HG02763 (cell line): Measurements from ENCODE around the gene ACTL10.
A peak's percentile ranks its signal among the peaks of the same experiment; 100 is the strongest.

Experiments used
- ATAC-seq: cut with Tn5 transposase; IDR thresholded peaks from one replicate; pipeline ENCODE4 v1.9.1; 2021; ENCODE audit warnings: mild to moderate bottlenecking, moderate library complexity; ENCODE audit not compliant: unreplicated experiment

ACTL10 gene

GRCh38 chr20:33676121-33676520 lies 9.4 kb downstream of the ACTL10 start:
- ATAC-seq, result no peak

DNA sequence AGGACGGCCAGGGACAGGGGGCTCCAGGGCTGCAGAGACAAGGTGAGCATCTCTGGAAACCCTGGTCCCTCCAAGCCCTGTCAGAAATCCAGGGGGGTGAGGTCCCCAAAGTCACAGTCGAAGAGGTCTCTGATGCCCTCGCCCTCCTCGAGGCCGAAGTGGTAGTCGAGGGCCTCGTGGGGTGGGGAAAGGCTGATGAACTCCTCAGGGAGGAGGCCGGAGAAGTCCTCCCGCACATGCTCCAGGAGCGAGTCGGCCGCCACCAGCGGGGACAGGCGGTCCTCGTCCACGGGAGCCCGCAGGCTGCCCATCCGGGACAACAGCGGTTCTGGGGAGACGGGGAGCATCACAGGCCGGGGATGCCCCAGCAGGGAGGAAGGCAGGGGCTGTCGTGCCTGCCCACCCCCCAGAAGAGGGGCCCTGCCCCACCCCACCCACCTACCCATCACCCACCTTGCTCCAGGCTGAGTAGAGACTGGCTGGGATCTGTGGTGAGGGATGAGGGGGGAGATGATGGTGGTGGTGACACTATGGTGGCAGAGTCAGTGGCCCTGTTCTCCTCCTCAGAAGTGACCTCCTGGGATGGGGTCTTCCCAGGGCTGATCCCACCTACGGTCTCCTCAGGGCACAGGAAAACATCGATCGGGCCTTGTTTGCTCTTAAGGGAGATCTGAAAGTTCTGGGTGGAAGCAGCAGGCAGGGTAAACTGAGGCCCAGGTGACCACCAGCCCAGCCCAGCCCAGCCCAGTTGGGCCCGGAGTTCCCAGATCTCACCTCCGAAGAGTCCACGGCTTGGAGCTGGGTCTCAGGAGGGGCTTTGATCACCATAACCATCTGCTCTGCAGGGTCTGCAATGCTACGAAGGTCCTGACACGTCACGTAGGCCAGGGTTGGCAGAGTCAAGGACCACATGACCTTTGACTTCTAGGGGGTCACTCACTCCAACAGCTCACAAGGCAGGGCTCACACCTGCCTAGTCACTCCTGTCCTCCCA lies 10.2 kb downstream of the ACTL10 start:
- no peak for ATAC-seq

- ATAC-seq, result no peak
Observed at GRCh38 chr20:33677991-33678702, 11.4 kb downstream of the ACTL10 start.

DNA sequence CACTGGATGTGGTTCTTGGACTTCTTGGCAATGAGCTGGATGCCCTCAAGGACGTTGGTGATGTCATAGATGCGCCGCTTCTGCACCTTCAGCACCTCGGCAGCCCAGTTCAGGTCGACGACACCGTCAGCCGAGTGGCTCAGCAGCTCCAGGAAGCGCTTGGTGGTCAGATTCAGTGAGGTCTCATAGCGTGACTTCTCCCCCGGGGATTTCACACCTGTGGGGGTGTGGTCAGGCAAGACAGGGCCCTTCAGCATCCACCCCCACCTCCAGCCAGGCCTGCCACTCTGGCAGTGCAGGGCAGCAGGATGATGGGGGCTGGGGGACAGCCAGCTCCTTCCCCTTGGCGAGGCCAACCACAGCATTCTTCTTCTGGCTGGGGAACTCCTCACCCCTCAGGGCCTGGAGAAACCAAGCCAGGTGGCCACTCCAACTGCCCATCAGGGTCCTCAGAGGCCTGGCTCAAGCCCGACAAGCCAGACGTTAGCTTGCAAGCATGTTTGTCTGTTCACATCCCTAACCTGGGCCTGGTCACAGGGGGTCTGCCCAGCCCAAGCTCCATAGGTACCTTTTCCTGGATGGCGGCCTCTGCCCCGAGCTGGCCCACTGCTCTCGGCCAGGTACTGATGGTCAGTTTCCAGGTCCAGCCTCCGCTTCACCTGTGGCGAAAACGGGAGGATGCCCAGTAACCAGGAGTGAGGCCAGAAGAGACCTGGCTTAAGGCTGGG lies 13.2 kb downstream of the ACTL10 start:
- ATAC-seq, result peak; percentile 49

DNA sequence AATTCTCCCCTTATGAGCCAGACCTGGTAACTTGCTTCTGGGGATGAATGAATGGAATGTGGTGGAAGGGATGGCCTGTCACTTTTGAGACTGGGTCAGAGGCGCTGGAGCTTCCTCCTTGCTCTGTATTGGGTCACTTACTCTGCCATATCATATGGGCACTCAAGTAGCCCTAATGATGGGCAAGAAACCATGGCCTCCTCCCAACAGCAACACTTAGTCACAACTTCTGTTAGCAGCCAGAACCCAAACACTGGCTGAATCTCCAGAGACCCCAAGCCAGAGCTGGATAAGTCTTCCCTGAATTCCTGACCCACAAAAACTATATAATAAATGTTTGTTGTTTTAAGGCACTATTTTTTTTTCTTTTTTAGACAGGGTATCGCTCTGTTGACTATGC lies 13.9 kb downstream of the ACTL10 start:
- ATAC-seq, result no peak

- ATAC-seq, result no peak
Observed at GRCh38 chr20:33681288-33681687, 14.5 kb downstream of the ACTL10 start.

- ATAC-seq, result no peak
Observed at GRCh38 chr20:33681728-33682353, 15.1 kb downstream of the ACTL10 start.

DNA sequence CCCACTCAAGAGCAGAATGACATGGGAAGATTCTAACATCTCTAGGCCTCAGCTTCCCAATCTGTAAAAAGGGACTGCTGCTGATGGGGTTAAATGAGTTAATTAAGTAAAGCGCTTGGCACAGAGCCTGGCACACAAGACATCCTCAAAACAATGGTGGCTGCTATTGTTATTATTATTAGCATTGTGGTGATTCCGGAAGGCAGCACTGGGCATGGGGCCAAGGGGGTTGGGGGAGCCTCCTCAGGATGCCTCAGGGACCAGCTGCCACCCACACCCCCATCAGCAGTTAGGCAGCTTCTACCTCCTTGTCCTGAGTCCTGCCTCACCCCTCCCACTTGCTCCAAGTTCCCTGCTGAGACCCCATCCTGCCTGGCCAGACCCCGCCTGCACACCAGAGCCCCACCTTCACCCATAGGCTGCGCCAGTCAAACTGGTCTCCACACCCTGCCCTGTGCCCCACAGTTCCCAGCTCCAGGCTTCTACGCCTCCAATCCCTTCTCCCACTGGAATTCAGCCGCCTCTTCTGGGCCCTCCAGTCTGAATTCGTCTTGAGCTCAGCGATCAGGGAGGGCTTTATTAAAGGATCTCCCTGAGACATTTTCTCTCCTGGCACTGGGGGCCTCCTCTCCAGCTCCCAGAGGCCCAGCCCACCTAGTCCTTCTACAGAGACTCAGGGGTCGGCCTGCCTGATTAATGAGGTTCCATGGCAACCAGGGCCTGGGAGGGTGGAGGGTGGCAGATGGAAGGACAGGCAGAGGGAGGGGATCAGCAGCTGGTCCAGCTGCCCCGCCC lies 18.0 kb downstream of the ACTL10 start:
- ATAC-seq, result no peak

- peak; percentile 27 for ATAC-seq
Observed at GRCh38 chr20:33685328-33686099, 18.8 kb downstream of the ACTL10 start.

DNA sequence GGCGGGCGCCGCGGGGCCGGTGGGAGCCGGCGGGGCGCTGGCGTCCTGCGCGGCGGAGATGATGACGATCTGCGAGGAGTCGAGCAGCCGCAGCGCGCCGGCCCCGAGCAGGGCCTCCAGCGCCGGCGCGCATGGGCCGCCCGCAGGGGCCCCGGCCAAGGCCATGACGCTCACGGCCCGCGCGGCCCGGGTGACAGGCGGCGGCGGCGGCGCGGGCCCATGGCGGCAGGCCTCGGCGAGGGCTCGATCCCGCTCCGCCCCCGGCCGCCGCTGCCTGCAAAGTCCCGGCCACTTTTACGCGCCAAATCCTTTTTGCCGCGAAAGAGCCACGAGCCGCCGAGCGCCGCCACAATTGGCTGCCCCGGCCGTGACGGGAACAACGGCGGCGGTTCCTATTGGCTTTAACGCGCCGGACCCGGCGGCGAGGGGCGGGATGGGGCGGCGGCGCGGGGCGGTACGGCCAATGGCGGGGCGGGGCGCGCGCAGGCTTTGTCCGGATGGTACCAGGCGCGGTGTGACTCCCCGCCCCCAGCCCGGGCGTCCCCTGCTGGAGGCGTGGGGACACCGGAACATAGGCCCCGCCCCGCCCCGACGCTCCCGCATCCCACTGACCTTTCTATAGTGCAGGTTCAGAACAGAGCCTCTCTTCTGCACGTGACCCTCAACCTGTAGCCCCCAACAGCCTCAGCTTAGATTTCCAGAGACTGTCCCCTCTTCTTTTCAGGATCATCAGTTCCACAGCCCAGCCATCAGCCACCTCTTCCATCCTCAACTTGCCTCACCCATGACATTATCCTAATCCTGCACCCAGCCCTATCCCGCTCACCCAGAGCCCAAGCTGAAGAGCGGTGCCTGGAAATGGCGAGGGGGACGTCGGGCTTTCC lies 19.6 kb downstream of the ACTL10 start, which contains the start of gene E2F1:
Gene E2F1 (minus strand): TSS at position 286 of the 884 bp plus-strand sequence. CDS start 121 bp downstream, at position 165.
- peak; percentile 85 for ATAC-seq

- no peak for ATAC-seq
Observed at GRCh38 chr20:33686984-33687366, 20.2 kb downstream of the ACTL10 start.

GRCh38 chr20:33687370-33687915 lies 20.7 kb downstream of the ACTL10 start:
- ATAC-seq, result no peak

DNA sequence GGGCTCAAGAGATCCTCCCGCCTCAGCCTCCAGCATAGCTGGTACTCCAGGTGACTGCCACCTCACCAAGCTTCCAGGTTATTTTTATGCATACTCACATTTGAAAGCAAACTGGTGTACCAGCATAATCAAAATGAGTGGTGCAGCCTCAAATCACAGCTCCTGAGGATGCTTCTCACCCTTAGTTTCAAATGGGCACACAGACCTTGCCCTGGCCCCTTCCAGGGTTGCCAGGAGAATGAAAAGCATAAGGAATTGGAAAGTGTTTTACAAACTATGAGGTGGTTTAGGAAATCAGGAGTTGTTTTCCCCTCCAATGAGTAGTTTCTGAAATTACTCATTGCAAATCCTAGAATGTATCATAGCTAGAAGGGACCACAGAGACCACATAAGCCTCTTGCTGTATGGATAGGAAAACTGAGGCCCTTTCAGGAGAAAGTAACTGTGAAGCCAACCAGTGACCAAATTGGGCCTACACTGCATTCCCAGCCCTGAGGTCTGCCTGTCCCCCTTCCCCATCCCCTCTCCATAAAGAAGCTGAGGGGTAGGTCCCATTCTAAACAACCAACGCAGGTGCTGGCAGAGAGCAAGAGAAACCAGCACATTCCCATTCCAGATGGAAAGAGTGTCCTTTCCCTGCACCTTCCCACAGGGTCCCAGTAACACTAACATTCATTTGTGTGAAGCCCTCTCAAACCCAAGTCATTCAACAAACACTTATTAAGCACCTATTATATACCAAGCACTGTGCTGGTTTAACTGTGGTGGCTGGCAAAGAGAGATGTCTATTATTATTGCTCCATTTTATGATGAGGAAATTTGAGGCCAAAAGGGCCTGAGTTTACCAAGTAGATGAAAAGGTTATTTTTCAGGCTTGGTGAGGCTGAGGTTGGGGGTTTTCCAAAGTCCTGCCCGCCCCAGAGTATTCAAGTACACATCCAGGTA lies 21.5 kb downstream of the ACTL10 start:
- no peak for ATAC-seq

- no peak for ATAC-seq
Observed at GRCh38 chr20:33688938-33689424, 22.2 kb downstream of the ACTL10 start.

GRCh38 chr20:33689493-33689892 lies 22.8 kb downstream of the ACTL10 start:
- no peak for ATAC-seq

DNA sequence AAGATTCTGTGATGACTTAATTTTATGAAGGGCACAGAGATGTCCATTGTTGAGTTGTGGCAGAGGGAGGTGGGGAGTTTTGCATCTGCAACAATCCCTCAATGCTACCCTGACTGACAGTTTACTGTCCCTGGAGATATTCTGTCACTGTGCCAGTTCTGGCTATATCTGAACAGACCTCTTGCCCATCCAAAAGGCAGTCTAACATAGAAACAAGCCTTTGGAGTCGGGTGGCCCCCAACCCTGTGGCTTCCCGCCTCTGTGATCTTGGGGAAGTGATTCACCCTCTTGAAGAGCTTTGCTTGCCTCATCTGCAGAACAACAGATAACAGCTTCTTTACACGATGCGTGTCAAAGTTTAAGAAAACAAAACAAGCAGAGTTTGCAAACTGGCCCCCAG lies 23.2 kb downstream of the ACTL10 start:
- no peak for ATAC-seq

DNA sequence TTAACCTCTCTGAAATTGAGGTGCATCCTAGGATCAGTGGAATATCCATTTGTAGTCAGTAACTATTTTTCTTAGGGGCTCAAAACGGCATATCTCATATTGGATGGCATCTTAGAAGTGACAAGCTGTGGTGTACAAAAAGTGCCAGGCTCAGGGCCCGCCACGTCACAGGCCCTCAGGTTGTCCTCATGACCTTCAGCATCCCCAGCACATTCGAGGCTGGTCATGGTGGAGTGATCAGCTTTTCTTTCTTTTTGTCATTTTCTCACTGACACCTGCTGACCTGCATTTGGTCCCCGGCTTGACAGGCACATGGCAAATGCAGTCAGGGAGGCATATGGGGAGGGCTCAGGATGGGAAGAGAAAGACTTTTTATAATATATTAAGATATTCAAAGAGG lies 26.5 kb downstream of the ACTL10 start:
- no peak for ATAC-seq
